ENCODE measurements around the gene PLEKHH3.

The PLEKHH3 gene

DNA sequence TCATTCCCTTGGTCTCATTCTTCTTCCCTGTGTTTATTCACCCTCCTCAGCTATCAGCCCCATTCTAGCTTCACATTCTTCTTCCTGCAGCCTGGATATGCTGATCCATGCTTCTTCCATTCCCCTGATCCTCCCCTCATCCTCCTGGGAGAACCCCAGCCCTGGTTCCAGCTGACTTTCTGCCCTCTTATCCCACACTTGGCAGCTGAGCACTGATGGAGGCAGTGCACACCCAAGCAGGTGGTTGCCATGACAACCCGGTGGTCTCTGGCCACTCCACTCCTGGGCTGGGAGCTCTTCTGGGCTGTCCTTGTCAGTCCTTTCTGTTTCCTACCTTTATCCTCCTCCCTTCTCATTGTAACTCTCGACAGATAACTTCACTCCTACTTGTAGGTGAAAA, 34.5 kb downstream of the PLEKHH3 start:
- TF ChIP-seq POLR2AphosphoS5 (IDR thresholded peaks at IDR 0.05; ENCODE audit: low read depth), result no peak
- TF ChIP-seq, protein P1, sequence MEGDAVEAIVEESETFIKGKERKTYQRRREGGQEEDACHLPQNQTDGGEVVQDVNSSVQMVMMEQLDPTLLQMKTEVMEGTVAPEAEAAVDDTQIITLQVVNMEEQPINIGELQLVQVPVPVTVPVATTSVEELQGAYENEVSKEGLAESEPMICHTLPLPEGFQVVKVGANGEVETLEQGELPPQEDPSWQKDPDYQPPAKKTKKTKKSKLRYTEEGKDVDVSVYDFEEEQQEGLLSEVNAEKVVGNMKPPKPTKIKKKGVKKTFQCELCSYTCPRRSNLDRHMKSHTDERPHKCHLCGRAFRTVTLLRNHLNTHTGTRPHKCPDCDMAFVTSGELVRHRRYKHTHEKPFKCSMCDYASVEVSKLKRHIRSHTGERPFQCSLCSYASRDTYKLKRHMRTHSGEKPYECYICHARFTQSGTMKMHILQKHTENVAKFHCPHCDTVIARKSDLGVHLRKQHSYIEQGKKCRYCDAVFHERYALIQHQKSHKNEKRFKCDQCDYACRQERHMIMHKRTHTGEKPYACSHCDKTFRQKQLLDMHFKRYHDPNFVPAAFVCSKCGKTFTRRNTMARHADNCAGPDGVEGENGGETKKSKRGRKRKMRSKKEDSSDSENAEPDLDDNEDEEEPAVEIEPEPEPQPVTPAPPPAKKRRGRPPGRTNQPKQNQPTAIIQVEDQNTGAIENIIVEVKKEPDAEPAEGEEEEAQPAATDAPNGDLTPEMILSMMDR (IDR thresholded peaks at IDR 0.05; ENCODE audit: insufficient read depth, low read length), result no peak
- TF ChIP-seq SPI1 (IDR thresholded peaks at IDR 0.05; ENCODE audit: borderline replicate concordance, low read depth), result no peak
- no peak for TF ChIP-seq GABPA (IDR thresholded peaks at IDR 0.05; ENCODE audit: low read depth)
- TF ChIP-seq, protein P2, sequence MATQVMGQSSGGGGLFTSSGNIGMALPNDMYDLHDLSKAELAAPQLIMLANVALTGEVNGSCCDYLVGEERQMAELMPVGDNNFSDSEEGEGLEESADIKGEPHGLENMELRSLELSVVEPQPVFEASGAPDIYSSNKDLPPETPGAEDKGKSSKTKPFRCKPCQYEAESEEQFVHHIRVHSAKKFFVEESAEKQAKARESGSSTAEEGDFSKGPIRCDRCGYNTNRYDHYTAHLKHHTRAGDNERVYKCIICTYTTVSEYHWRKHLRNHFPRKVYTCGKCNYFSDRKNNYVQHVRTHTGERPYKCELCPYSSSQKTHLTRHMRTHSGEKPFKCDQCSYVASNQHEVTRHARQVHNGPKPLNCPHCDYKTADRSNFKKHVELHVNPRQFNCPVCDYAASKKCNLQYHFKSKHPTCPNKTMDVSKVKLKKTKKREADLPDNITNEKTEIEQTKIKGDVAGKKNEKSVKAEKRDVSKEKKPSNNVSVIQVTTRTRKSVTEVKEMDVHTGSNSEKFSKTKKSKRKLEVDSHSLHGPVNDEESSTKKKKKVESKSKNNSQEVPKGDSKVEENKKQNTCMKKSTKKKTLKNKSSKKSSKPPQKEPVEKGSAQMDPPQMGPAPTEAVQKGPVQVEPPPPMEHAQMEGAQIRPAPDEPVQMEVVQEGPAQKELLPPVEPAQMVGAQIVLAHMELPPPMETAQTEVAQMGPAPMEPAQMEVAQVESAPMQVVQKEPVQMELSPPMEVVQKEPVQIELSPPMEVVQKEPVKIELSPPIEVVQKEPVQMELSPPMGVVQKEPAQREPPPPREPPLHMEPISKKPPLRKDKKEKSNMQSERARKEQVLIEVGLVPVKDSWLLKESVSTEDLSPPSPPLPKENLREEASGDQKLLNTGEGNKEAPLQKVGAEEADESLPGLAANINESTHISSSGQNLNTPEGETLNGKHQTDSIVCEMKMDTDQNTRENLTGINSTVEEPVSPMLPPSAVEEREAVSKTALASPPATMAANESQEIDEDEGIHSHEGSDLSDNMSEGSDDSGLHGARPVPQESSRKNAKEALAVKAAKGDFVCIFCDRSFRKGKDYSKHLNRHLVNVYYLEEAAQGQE (IDR thresholded peaks at IDR 0.05; ENCODE audit: insufficient replicate concordance, low read depth), result no peak
- no peak for DNase-seq (ENCODE audit: low read depth in 1 of 2, low spot score in 1 of 2)
- no peak overlapping the region for H3K4me3 ChIP-seq (replicated peaks; ENCODE audit: insufficient read depth, low read length)
- no peaks in the 10 kb centered on the region for H3K27me3 ChIP-seq (ENCODE audit: insufficient read depth, poor library complexity, severe bottlenecking)
- no peak overlapping the region for H3K27ac ChIP-seq (replicated peaks)

DNA sequence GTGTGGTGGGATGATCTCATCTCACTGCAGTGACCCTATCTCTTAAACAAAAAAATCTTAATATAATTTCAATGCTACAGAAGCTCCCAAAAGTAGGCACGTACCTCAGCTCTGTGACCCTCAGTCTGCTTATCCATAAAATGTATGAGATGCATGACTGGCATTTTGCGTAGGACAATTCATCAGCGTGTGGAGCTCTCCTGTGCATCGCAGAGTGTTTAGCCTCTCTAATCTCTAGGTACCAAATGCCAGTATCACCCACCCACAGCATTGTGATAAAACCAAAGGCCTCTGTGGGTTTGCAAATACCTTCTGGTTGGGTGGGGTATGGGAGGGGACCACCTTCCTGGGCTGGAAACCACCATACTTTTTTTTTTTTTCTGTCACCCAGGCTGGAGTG, 36.7 kb downstream of the PLEKHH3 start:
- DNase-seq (ENCODE audit: low read depth in 1 of 2, low spot score in 1 of 2), result no peak
- no peak overlapping the region for H3K27ac ChIP-seq (replicated peaks)
- no peak overlapping the region for H3K4me3 ChIP-seq (replicated peaks; ENCODE audit: insufficient read depth, low read length)
- H3K27me3 ChIP-seq (ENCODE audit: insufficient read depth, poor library complexity, severe bottlenecking), result no peaks in the 10 kb centered on the region
- TF ChIP-seq, protein P1 (IDR thresholded peaks at IDR 0.05; ENCODE audit: insufficient read depth, low read length), result no peak
- TF ChIP-seq, protein P2 (IDR thresholded peaks at IDR 0.05; ENCODE audit: insufficient replicate concordance, low read depth), result no peak
- TF ChIP-seq GABPA (IDR thresholded peaks at IDR 0.05; ENCODE audit: low read depth), result no peak
- no peak for TF ChIP-seq SPI1 (IDR thresholded peaks at IDR 0.05; ENCODE audit: borderline replicate concordance, low read depth)
- no peak for TF ChIP-seq POLR2AphosphoS5 (IDR thresholded peaks at IDR 0.05; ENCODE audit: low read depth)

DNA sequence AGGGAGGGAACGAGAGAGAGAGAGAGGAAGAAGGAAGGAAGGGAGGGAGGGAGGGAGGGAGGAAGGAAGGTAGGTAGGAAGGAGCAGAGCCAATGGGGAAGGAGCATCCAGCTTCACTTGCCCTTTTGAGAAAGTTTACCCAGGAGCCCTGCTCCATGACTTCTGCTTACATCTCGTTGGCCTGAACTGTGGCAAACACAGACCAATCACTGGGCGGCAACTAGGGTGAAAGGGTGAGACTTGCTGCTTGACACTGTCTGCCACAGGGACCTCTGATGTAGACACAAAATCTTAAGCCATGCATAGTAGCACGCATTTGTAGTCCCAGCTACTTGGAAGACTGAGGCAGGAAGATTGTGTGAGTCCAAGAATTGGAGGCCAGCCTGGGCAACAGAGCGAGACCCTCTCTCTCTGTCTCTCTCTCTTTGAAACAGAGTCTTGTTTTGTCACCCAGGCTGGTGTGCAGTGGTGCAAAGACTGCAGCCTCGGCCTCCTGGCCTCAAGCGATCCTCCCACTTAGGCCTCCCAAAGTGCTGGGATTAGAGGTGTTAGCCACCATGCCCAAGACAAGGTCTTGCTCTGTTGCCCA, 37.2 kb downstream of the PLEKHH3 start:
- Histone ChIP-seq H3K27me3 (ENCODE audit: insufficient read depth, poor library complexity, severe bottlenecking) (no peaks in the 10 kb centered on the region), H3K4me3 (replicated peaks; ENCODE audit: insufficient read depth, low read length) (no peak overlapping the region), H3K27ac (replicated peaks) (no peak overlapping the region)
- DNase-seq (ENCODE audit: low read depth in 1 of 2, low spot score in 1 of 2), result peak in 1 of 2 experiments; percentile 29
- TF ChIP-seq POLR2AphosphoS5 (IDR thresholded peaks at IDR 0.05; ENCODE audit: low read depth), result no peak
- no peak for TF ChIP-seq SPI1 (IDR thresholded peaks at IDR 0.05; ENCODE audit: borderline replicate concordance, low read depth)
- TF ChIP-seq, protein P2 (IDR thresholded peaks at IDR 0.05; ENCODE audit: insufficient replicate concordance, low read depth), result no peak
- no peak for TF ChIP-seq GABPA (IDR thresholded peaks at IDR 0.05; ENCODE audit: low read depth)
- TF ChIP-seq, protein P1 (IDR thresholded peaks at IDR 0.05; ENCODE audit: insufficient read depth, low read length), result no peak

Measured in HL-60 (cell line).